Inflammatory macrophage treated with lipopolysaccharide for 1 hour (primary cell): ENCODE measurements around the gene RBM26.

Experiments
- DNase-seq, 2 donors: peaks; one replicate each; pipeline ENCODE4 v3.0.0-alpha.2; 2020 to 2022

The RBM26 gene

GRCh38 chr13:79423801-79424642 lies 18.0 kb upstream of the RBM26 start:
- DNase-seq, result peak; percentile 27 to 69

- no peak for DNase-seq
Measured at GRCh38 chr13:79423340-79423739, 17.3 kb upstream of the RBM26 start.

DNA sequence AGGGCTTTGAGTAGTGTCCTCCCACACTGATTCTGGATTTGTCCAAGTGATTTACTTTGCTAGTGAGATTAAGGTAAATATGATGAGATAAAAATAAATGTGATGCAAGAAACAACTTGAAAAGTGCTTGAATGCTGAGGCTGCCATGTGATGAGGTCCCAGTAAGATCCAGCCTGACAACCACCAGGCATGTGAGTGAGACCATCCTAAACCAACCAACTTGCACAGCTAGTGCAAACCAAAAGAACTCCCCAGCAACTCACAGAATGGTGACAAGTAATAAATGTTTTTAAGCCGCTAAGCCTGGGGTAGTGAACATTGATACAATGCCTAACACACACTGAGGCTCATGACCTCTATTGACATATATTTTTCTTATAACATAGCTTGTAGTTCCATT lies 13.3 kb upstream of the RBM26 start:
- DNase-seq, result no peak

DNA sequence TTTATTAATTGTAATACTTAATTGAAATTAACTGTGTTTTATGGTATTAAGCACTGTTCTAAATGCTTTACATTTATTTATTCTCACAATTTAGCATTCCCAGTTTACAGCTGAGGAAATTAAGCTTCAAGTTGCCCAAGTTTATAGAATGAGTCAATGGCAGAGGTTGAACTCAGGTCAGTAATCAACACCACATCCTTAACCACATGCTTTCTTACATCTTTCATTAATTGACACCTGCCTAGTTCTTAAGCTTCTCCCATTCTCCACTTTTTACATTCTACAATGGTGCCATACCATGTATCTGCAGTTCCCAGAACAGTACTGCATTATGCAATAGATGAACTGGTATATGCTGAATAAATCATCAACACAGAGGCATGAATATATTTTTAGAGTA lies 11.7 kb upstream of the RBM26 start:
- no peak for DNase-seq

GRCh38 chr13:79413521-79413920 lies 7.5 kb upstream of the RBM26 start:
- DNase-seq, result no peak

- DNase-seq, result no peak
Measured at GRCh38 chr13:79409828-79410227, 3.8 kb upstream of the RBM26 start.

- no peak for DNase-seq
Measured at GRCh38 chr13:79407349-79407979, 1.4 kb upstream of the RBM26 start.

DNA sequence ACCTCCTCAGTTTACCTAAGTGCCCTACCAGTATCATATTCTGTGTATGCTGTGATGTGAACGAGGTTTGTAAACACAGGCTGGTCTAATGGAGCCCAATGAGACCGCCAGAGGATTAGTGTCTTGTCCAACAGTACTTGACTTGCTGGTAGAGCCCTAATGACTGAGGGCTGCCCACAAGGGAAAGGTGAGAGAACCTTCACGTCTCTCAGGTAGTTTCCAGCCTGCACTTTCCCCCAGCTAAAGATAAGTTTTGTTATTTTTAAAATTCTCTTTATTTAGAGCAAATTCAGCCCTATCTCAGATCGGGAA lies 498 bp upstream of the RBM26 start:
- DNase-seq, result no peak

- DNase-seq, result no peak
Measured at GRCh38 chr13:79405501-79405830, 589 bp downstream of the RBM26 start.

- no peak for DNase-seq
Measured at GRCh38 chr13:79404985-79405384, 1.1 kb downstream of the RBM26 start.

GRCh38 chr13:79404361-79404760 lies 1.7 kb downstream of the RBM26 start:
- DNase-seq, result no peak

GRCh38 chr13:79403113-79403512 lies 2.9 kb downstream of the RBM26 start:
- no peak for DNase-seq

GRCh38 chr13:79402679-79403078 lies 3.4 kb downstream of the RBM26 start:
- no peak for DNase-seq

- no peak for DNase-seq
Measured at GRCh38 chr13:79402074-79402635, 3.9 kb downstream of the RBM26 start.

- no peak for DNase-seq
Measured at GRCh38 chr13:79401259-79402070, 4.6 kb downstream of the RBM26 start.

DNA sequence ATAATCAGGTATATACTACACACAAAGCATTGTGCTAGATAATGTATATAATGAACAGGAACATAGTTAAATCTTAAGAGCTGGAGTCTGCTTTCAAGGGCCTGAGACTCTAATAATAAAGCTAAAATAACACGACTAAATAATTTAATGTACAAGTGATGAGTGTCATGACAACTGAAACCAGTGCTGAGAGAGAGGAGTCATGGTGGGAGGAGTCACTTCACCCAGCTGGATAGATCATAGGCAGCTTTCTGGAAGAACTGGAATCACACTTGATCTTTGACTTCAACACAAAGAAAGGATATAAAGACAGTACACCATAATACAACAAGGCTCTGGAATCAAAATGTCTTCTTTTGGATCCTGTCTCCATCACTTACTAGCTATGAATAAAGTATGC lies 7.1 kb downstream of the RBM26 start:
- no peak for DNase-seq

- DNase-seq, result no peak
Measured at GRCh38 chr13:79398127-79398526, 7.9 kb downstream of the RBM26 start.

- no peak for DNase-seq
Measured at GRCh38 chr13:79395881-79396280, 10.2 kb downstream of the RBM26 start.

GRCh38 chr13:79393564-79394249 lies 12.3 kb downstream of the RBM26 start:
- DNase-seq, result peak; percentile 34 to 44

DNA sequence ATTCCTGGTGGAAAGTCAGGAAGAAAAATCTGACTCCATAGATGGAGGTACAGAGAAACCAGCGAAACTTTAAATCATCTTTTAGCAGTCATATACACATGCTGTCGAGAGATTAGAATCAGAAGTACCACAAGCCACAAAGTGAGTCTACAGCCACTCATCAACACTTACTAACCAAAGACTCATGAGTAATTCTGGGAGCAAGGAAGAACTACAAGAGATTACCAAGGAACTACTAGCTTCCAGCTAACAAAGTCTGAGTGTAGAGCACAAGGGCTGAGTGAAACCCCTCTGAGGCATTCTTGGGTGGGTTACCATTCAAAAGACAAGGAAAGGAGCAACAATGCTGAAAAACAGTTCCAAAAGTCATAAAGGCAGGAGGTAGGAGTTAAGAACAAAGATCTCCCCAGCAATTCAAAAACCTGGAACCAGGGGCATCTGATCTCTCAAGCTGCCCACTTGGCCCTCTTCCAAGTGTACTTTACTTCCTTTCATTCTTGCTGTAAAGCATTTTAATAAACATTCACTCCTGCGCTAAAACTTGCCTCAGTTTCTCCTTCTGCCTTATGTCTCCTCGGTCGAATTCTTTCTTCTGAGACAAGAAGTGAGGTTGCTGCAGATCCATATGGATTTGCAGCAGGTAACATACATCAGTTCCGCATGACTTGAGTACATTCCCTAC lies 13.0 kb downstream of the RBM26 start:
- no peak for DNase-seq

- peak; percentile 44 for DNase-seq
Measured at GRCh38 chr13:79389026-79389425, 17.0 kb downstream of the RBM26 start.

DNA sequence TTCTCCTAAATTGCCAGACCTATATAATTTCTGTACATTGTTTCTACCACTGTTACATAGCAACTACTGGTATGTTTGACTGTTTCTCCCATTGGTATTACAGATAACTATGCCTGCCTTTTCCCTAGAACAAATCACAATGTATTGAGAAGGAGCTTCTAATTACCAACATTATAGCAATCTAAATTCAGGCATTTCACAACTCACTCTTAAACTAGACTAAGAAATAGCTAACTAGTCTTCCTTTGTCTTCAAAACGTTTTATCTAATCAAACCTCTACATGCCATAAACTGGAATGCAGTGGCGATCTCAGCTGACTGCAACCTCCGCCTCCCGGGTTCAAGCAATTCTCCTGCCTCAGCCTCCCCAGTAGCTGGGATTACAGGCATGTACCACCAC lies 18.2 kb downstream of the RBM26 start:
- no peak for DNase-seq
